HepG2 (cell line): ENCODE results near the gene ARHGEF1. TPM values are rescaled to one million over a fixed set of nuclear protein-coding genes. Genes with fewer than 3 reads are reported as not detected.
A peak's percentile ranks its signal among the peaks of the same experiment; 100 is the strongest.

ENCODE experiments used
- AGO1 ChIP-seq: fragments of 200-400 bp; formaldehyde crosslinking; IDR thresholded peaks from 2 replicates; pipeline ENCODE4 v1.6.1; 2017; ENCODE audit warnings: mild to moderate bottlenecking, low read depth, low read length, moderate library complexity; ENCODE audit not compliant: poor library complexity, severe bottlenecking
- ARID4A ChIP-seq: sonication (generic); formaldehyde crosslinking; IDR thresholded peaks from 2 replicates; pipeline ENCODE4 v1.5.0; 2020; ENCODE audit warnings: mild to moderate bottlenecking, missing genetic modification reagents, borderline replicate concordance
- DR1 ChIP-seq: sonication (generic); formaldehyde crosslinking; IDR thresholded peaks from 2 replicates; pipeline ENCODE4 v1.8.0; 2021; ENCODE audit warnings: mild to moderate bottlenecking, missing genetic modification reagents, inconsistent platforms
- EP300 ChIP-seq, 3 experiments: sonication (generic) in 1 of 3; formaldehyde crosslinking in 1 of 3; IDR thresholded peaks; 2 replicates each; pipeline versions ENCODE4 v1.5.1 to v1.6.1; 2011 to 2020; ENCODE audit warnings: low read depth in 2 of 3, low read length in 2 of 3, borderline replicate concordance in 1 of 3, improper control_type of control experiment in 1 of 3, mild to moderate bottlenecking in 1 of 3, missing genetic modification reagents in 1 of 3, moderate library complexity in 1 of 3
- GATAD2A ChIP-seq: IDR thresholded peaks from 2 replicates; pipeline ENCODE4 v1.6.1; 2016
- KDM2A ChIP-seq: sonication (generic); formaldehyde crosslinking; IDR thresholded peaks from 2 replicates; pipeline ENCODE4 v1.4.0; 2020; ENCODE audit warnings: low read depth, missing genetic modification reagents, borderline replicate concordance
- MBNL3 ChIP-seq: fragments of 250-450 bp; sonication (Bioruptor Pico); conservative IDR thresholded peaks from 2 replicates; pipeline ENCODE4 v1.8.0; 2022; ENCODE audit warnings: mild to moderate bottlenecking, inconsistent platforms
- NFRKB ChIP-seq: fragments of 450-650 bp; IDR thresholded peaks from 2 replicates; pipeline ENCODE4 v1.6.1; 2017
- TBX3 ChIP-seq: fragments of 450-650 bp; IDR thresholded peaks from 2 replicates; pipeline ENCODE4 v1.6.1; 2017; ENCODE audit warnings: antibody characterized with exemption, mild to moderate bottlenecking, inconsistent platforms, borderline replicate concordance
- ZBTB37 ChIP-seq: sonication (generic); formaldehyde crosslinking; IDR thresholded peaks from 2 replicates; pipeline ENCODE4 v1.4.0; 2020; ENCODE audit warnings: mild to moderate bottlenecking, missing genetic modification reagents
- ZNF142 ChIP-seq: sonication (generic); formaldehyde crosslinking; IDR thresholded peaks from 2 replicates; pipeline ENCODE4 v1.4.0; 2020; ENCODE audit warnings: missing genetic modification reagents
- ZNF383 ChIP-seq: sonication (generic); formaldehyde crosslinking; IDR thresholded peaks from 2 replicates; pipeline ENCODE4 v1.4.0; 2020; ENCODE audit warnings: missing genetic modification reagents, mild to moderate bottlenecking, borderline replicate concordance
- ZNF430 ChIP-seq: sonication (generic); formaldehyde crosslinking; IDR thresholded peaks from 2 replicates; pipeline ENCODE4 v1.9.0; 2021; ENCODE audit warnings: mild to moderate bottlenecking, missing genetic modification reagents
- ZNF446 ChIP-seq: sonication (generic); formaldehyde crosslinking; IDR thresholded peaks from 2 replicates; pipeline ENCODE4 v1.5.0; 2020; ENCODE audit warnings: mild to moderate bottlenecking, missing genetic modification reagents
- ZNF558 ChIP-seq: sonication (generic); formaldehyde crosslinking; IDR thresholded peaks from 2 replicates; pipeline ENCODE4 v1.9.0; 2022; ENCODE audit warnings: mild to moderate bottlenecking, missing genetic modification reagents, borderline replicate concordance
- ZZZ3 ChIP-seq: sonication (generic); formaldehyde crosslinking; IDR thresholded peaks from 2 replicates; pipeline ENCODE4 v1.4.0; 2020; ENCODE audit warnings: missing genetic modification reagents, mild to moderate bottlenecking, borderline replicate concordance
- polyA plus RNA-seq, 8 experiments: library from polyadenylated mRNA; depleted of rRNA in 3 of 8; stranded (reverse) in 7 of 8; unstranded in 1 of 8; fragments of >200 nt; fragmentation: Illumina TruSeq in 4 of 8; extraction: Trizol in 4 of 8; gene quantifications; 2 replicates each; pipeline versions ENCODE4 v1.2.1 to v1.2.3, GENCODE V29; 2011 to 2016; ENCODE audit warnings: low read depth in 4 of 8, missing spikeins in 1 of 8, mixed read lengths in 1 of 8; ENCODE audit not compliant: insufficient read depth in 1 of 8
- total RNA-seq, 5 experiments: library from RNA; depleted of rRNA; stranded (reverse); fragments of >200 nt; fragmentation: Illumina TruSeq; extraction: Trizol; gene quantifications; 2 replicates each; pipeline ENCODE4 v1.2.3, GENCODE V29; 2016; ENCODE audit warnings: low read depth in 1 of 5

The ARHGEF1 gene
- total and polyA plus RNA-seq, 2 of the 13 experiments (the other 11 are each of a cell fraction or from before 2014, with no cell fraction given): 33.7 to 34.7 TPM

GRCh38 chr19:41859618-41860418, 23.2 kb upstream of the ARHGEF1 start, which contains the start of gene RPS19 (continued):
- TF ChIP-seq ZNF142 (CRISPR knock-in tag): 0 out of 2 replicates have a peak, but pooled peaks have one; percentile 44
- peak; percentile 80; the same call in 1 of the 2 replicates for TF ChIP-seq ZZZ3
- TF ChIP-seq TBX3: no peak; the same call in 1 of the 2 replicates
- TF ChIP-seq NFRKB: no peak
- no peak for TF ChIP-seq MBNL3 (CRISPR knock-in tag)
- TF ChIP-seq ZNF446 (CRISPR knock-in tag): no peak
- peak; percentile 90; the same call in 1 of the 2 replicates for TF ChIP-seq ARID4A
- TF ChIP-seq ZNF558 (CRISPR knock-in tag): 0 out of 2 replicates have a peak, but pooled peaks have one; percentile 83
- no peak for TF ChIP-seq AGO1
- TF ChIP-seq ZNF430 (CRISPR knock-in tag): 0 out of 2 replicates have a peak, but pooled peaks have one; percentile 72
- TF ChIP-seq ZNF383 (CRISPR knock-in tag): no peak
- TF ChIP-seq ZBTB37 (CRISPR knock-in tag): no peak
- TF ChIP-seq EP300 (IDR thresholded peaks at IDR 0.05; ENCODE audit: low read depth in 2 of 2, low read length in 2 of 2): peak; percentile 24 to 28; a peak in 1 of 4 replicates
- TF ChIP-seq EP300 (CRISPR knock-in tag; IDR thresholded peaks at IDR 0.05; ENCODE audit: borderline replicate concordance): no peak
- peak; percentile 97 for TF ChIP-seq DR1 (CRISPR knock-in tag)
- TF ChIP-seq GATAD2A (CRISPR knock-in tag): peak; percentile 67
- peak; percentile 84; the same call in 1 of the 2 replicates for TF ChIP-seq KDM2A (CRISPR knock-in tag)
